Cardiac muscle cell (in vitro differentiated cells and primary cell): ENCODE data around the gene ARHGAP8. TPM values are rescaled to one million over a fixed set of nuclear protein-coding genes. Genes with fewer than 3 reads are reported as not detected.

Experiments used
- DNase-seq, 2 donors: peaks; one replicate each; pipeline versions ENCODE4 v3.0.0 to v3.0.0-alpha.2; 2010 to 2017; ENCODE audit warnings: low read depth in 1 of 2, low spot score in 1 of 2
- H3K27ac ChIP-seq: fragments of 200-600 bp; sonication (generic); 2 replicates; pipeline ENCODE4 v1.5.1; 2016
- H3K27me3 ChIP-seq: fragments of 200-600 bp; sonication (generic); 2 replicates; pipeline ENCODE4 v1.6.0; 2016; ENCODE audit warnings: control low read depth
- H3K36me3 ChIP-seq: fragments of 200-600 bp; sonication (generic); 2 replicates; pipeline ENCODE4 v1.5.1; 2016; ENCODE audit warnings: control low read depth
- H3K4me1 ChIP-seq: fragments of 200-600 bp; sonication (generic); 2 replicates; pipeline ENCODE4 v1.8.1; 2017; ENCODE audit warnings: low read depth, mild to moderate bottlenecking, mixed run types
- H3K4me3 ChIP-seq: fragments of 200-600 bp; sonication (generic); 2 replicates; pipeline ENCODE4 v1.5.1; 2016; ENCODE audit warnings: mild to moderate bottlenecking
- H3K9me3 ChIP-seq: fragments of 200-600 bp; sonication (generic); 2 replicates; pipeline ENCODE4 v1.5.1; 2017; ENCODE audit warnings: low read depth, mild to moderate bottlenecking, control low read depth
- polyA plus RNA-seq: library from polyadenylated mRNA; unstranded; fragments of >200 nt; fragmentation: Nextera tagmentation; extraction: Ambion mirVana; gene quantifications from 2 replicates; pipeline ENCODE4 v1.2.1, GENCODE V29; 2016
- total RNA-seq: library from RNA; depleted of rRNA; stranded (reverse); fragments of >200 nt; gene quantifications from 2 replicates; pipeline ENCODE4 v1.2.3, GENCODE V29; 2016
- TF ChIP-seq, protein P1 (sequence below): IDR thresholded peaks from 2 replicates; pipeline ENCODE4 v1.5.1; 2012; ENCODE audit warnings: low read depth, mild to moderate bottlenecking, low read length

The ARHGAP8 gene
- total and polyA plus RNA-seq, 2 experiments from 2014 or later = 1.2 to 2.4 TPM

- no peak for DNase-seq
- TF ChIP-seq, protein P1, sequence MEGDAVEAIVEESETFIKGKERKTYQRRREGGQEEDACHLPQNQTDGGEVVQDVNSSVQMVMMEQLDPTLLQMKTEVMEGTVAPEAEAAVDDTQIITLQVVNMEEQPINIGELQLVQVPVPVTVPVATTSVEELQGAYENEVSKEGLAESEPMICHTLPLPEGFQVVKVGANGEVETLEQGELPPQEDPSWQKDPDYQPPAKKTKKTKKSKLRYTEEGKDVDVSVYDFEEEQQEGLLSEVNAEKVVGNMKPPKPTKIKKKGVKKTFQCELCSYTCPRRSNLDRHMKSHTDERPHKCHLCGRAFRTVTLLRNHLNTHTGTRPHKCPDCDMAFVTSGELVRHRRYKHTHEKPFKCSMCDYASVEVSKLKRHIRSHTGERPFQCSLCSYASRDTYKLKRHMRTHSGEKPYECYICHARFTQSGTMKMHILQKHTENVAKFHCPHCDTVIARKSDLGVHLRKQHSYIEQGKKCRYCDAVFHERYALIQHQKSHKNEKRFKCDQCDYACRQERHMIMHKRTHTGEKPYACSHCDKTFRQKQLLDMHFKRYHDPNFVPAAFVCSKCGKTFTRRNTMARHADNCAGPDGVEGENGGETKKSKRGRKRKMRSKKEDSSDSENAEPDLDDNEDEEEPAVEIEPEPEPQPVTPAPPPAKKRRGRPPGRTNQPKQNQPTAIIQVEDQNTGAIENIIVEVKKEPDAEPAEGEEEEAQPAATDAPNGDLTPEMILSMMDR = no peak
- Histone ChIP-seq H3K27ac (no peak overlapping the region), H3K4me3 (no peak overlapping the region), H3K36me3 (no peaks in the 10 kb centered on the region), H3K4me1 (no peaks in the 10 kb centered on the region), H3K9me3 (no peaks in the 10 kb centered on the region), H3K27me3 (no peaks in the 10 kb centered on the region)
These were observed 25.0 kb downstream of the ARHGAP8 start for GRCh38 chr22:44777364-44777755.

DNA sequence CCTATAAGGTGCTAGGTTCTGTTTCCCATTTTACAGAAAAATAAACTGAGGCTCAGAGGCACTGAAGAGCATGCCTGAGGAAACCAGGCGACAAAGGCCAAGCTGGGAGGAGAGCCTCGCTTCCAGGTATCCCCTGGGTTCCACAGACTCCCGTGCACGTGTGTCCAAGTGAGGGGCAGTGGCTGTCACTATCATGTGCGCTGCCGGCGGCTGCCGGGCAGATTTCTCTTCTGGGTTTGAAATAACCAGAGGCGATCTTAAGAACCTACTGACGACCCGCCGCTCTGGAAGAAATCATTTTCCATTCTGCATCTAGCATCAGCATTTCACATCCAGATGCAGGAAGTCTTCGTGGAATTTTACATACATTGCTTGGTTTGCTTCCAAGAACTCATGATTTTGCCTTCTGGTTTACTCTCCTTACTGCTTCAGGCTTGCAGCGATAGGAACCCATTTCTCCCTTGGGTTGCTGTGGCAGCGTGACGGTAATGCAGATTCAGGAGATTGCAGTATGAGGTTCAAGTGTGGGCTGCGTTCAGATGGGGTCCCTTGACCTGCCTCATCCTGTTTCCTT, 28.6 kb downstream of the ARHGAP8 start:
- Histone ChIP-seq H3K9me3 (no peaks in the 10 kb centered on the region), H3K27ac (no peak overlapping the region), H3K27me3 (no peaks in the 10 kb centered on the region), H3K4me1 (no peaks in the 10 kb centered on the region), H3K36me3 (no peaks in the 10 kb centered on the region), H3K4me3 (no peak overlapping the region)
- no peak for DNase-seq
- TF ChIP-seq, protein P1 = no peak

- Histone ChIP-seq H3K4me1 (no peaks in the 10 kb centered on the region), H3K9me3 (no peaks in the 10 kb centered on the region), H3K27me3 (no peaks in the 10 kb centered on the region)
These were observed 30.1 kb downstream of the ARHGAP8 start for GRCh38 chr22:44782363-44782963.

GRCh38 chr22:44783091-44783490, 30.7 kb downstream of the ARHGAP8 start:
- Histone ChIP-seq H3K27me3 (no peaks in the 10 kb centered on the region), H3K36me3 (no peaks in the 10 kb centered on the region), H3K4me3 (no peak overlapping the region), H3K27ac (no peak overlapping the region), H3K9me3 (no peaks in the 10 kb centered on the region), H3K4me1 (no peaks in the 10 kb centered on the region)
- DNase-seq = no peak
- TF ChIP-seq, protein P1 = no peak

More at GRCh38 chr22:44782363-44782963, 30.1 kb downstream of the ARHGAP8 start:
- TF ChIP-seq, protein P1 = no peak
- H3K4me3 ChIP-seq = no peak overlapping the region
- DNase-seq = peak in 1 of 2 donors; percentile 37
- H3K36me3 ChIP-seq = no peaks in the 10 kb centered on the region
- no peak overlapping the region for H3K27ac ChIP-seq

DNA sequence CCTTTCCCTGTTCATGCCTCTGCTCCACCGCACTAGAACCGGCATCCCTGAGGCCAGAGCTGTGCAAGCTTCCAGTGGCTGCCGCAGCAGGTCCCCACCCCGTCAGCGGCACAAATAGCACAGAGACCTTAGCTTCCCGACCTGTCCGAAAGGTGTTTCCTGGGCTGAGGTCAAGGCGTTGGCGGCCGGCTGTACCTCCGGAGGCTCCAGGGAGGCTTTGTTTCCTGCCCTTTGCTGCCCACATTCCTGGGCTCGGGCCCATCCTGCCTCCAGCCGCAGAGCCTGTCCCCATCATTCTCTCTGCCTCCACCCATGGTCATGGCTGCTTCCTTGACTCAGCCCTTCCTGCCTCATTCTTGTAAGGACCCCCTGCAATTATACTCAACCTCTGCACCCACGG, 31.2 kb downstream of the ARHGAP8 start:
- TF ChIP-seq, protein P1 = no peak
- H3K27me3 ChIP-seq = no peaks in the 10 kb centered on the region
- H3K36me3 ChIP-seq = no peaks in the 10 kb centered on the region
- DNase-seq = no peak
- no peak overlapping the region for H3K4me3 ChIP-seq
- H3K4me1 ChIP-seq = no peaks in the 10 kb centered on the region
- H3K27ac ChIP-seq = no peak overlapping the region
- no peaks in the 10 kb centered on the region for H3K9me3 ChIP-seq
